NCI-H1436 (cell line): ENCODE data around the gene PEMT.

Experiments
- DNase-seq: peaks from one replicate; lab custom pipeline; 2025; lab: John Stamatoyannopoulos, UW

PEMT gene

GRCh38 chr17:17503566-17504130 is 87.9 kb downstream of the PEMT start:
- no peak for DNase-seq

GRCh38 chr17:17502741-17503565 is 88.6 kb downstream of the PEMT start:
- no peak for DNase-seq

GRCh38 chr17:17500999-17501605 is 90.4 kb downstream of the PEMT start:
- DNase-seq = no peak

GRCh38 chr17:17499402-17500145 is 91.9 kb downstream of the PEMT start:
- no peak for DNase-seq

GRCh38 chr17:17498606-17499301 is 92.8 kb downstream of the PEMT start:
- DNase-seq = no peak

GRCh38 chr17:17497845-17498520 is 93.5 kb downstream of the PEMT start:
- no peak for DNase-seq

GRCh38 chr17:17497065-17497844 is 94.3 kb downstream of the PEMT start:
- DNase-seq = no peak

GRCh38 chr17:17496189-17497064 is 95.1 kb downstream of the PEMT start, which contains the start of gene RASD1:
TSS of gene RASD1 (minus strand) at chr17:17496395. CDS start at chr17:17496181, 214 bp downstream.
- peak; percentile 86 for DNase-seq

- DNase-seq = no peak
Observed at GRCh38 chr17:17495536-17496188, 95.8 kb downstream of the PEMT start.

- no peak for DNase-seq
Observed at GRCh38 chr17:17494870-17495535, 96.5 kb downstream of the PEMT start.

- DNase-seq = no peak
Observed at GRCh38 chr17:17494499-17494869, 97.0 kb downstream of the PEMT start.

GRCh38 chr17:17493986-17494466 is 97.5 kb downstream of the PEMT start:
- DNase-seq = no peak

GRCh38 chr17:17493249-17493985 is 98.1 kb downstream of the PEMT start:
- DNase-seq = no peak

- no peak for DNase-seq
Observed at GRCh38 chr17:17492571-17492970, 98.9 kb downstream of the PEMT start.

- no peak for DNase-seq
Observed at GRCh38 chr17:17492085-17492484, 99.4 kb downstream of the PEMT start.

GRCh38 chr17:17491546-17491988 is 99.9 kb downstream of the PEMT start:
- no peak for DNase-seq

- no peak for DNase-seq
Observed at GRCh38 chr17:17491031-17491471, 100.5 kb downstream of the PEMT start.
